IMR-90 (cell line): ENCODE results near the gene FHAD1. TPM values are rescaled to one million over a fixed set of nuclear protein-coding genes. Genes with fewer than 3 reads are reported as not detected.

Experiments
- ATAC-seq: fragments of 200-7000 bp; cut with Tn5 transposase; 2 replicates; pipeline ENCODE4 v1.9.1; 2020; ENCODE audit warnings: low read depth, mild to moderate bottlenecking, moderate library complexity
- BruUV-seq: library from RNA; stranded (reverse); fragments of 400-500 nt; replicated peaks from 2 replicates; lab custom pipeline; 2021; lab: Mats Ljungman, UMichigan
- CTCF ChIA-PET: fragments of 300-600 bp; formaldehyde crosslinking; extraction: SDS; loops from one replicate; lab custom pipeline; 2021; ENCODE audit warnings: antibody characterized with exemption; lab: Yijun Ruan, JAX
- POLR2A ChIA-PET: fragments of 300-600 bp; sonication (Branson Sonifier 250); formaldehyde crosslinking; loops from one replicate; lab custom pipeline; 2022; ENCODE audit warnings: antibody characterized with exemption; ENCODE audit not compliant: unreplicated experiment; lab: Charles Lee
- DNase-seq: peaks from one replicate; pipeline ENCODE4 v3.0.0; 2013
- H2AFZ ChIP-seq: replicated peaks from 2 replicates; pipeline ENCODE3; 2013; ENCODE audit warnings: low read length, mild to moderate bottlenecking; ENCODE audit not compliant: poor library complexity
- H2AK5ac ChIP-seq: 2 replicates; pipeline ENCODE4 v1.6.1; 2013; ENCODE audit warnings: low read depth, low read length, inconsistent platforms
- H2AK9ac ChIP-seq: replicated peaks from 2 replicates; pipeline ENCODE3; 2013; ENCODE audit warnings: mild to moderate bottlenecking, low read depth, low read length, moderate library complexity; ENCODE audit not compliant: poor library complexity
- H2BK120ac ChIP-seq: 2 replicates; pipeline ENCODE4 v1.6.1; 2013; ENCODE audit warnings: low read depth, low read length, inconsistent platforms
- H2BK15ac ChIP-seq: 3 replicates; pipeline ENCODE4 v1.6.1; 2013; ENCODE audit warnings: low read depth, low read length, inconsistent platforms
- H2BK20ac ChIP-seq: 2 replicates; pipeline ENCODE4 v1.6.1; 2013; ENCODE audit warnings: low read depth, mild to moderate bottlenecking, inconsistent platforms, low read length, moderate library complexity
- H2BK5ac ChIP-seq: 2 replicates; pipeline ENCODE4 v1.6.1; 2013; ENCODE audit warnings: mild to moderate bottlenecking, low read depth, low read length, inconsistent platforms; ENCODE audit not compliant: poor library complexity, severe bottlenecking
- H3K14ac ChIP-seq: replicated peaks from 2 replicates; pipeline ENCODE4 v1.6.1; 2013; ENCODE audit warnings: low read depth, low read length, inconsistent platforms
- H3K18ac ChIP-seq: 2 replicates; pipeline ENCODE4 v1.6.1; 2013; ENCODE audit warnings: low read depth, low read length, control low read depth
- H3K23ac ChIP-seq: 2 replicates; pipeline ENCODE4 v1.6.1; 2013; ENCODE audit warnings: low read depth, low read length, inconsistent platforms
- H3K27ac ChIP-seq: 2 replicates; pipeline ENCODE4 v1.5.1; 2013; ENCODE audit warnings: mild to moderate bottlenecking, control low read depth, low read length; ENCODE audit not compliant: insufficient read depth
- H3K27me3 ChIP-seq: 2 replicates; pipeline ENCODE4 v1.6.1; 2013; ENCODE audit warnings: low read length; ENCODE audit not compliant: control insufficient read depth, insufficient read depth
- H3K36me3 ChIP-seq: 2 replicates; pipeline ENCODE4 v1.6.1; 2013; ENCODE audit warnings: low read length, mixed read lengths; ENCODE audit not compliant: control insufficient read depth, insufficient read depth
- H3K4ac ChIP-seq: 2 replicates; pipeline ENCODE4 v1.6.1; 2013; ENCODE audit warnings: low read depth, low read length, inconsistent platforms
- H3K4me1 ChIP-seq: 2 replicates; pipeline ENCODE4 v1.6.1; 2013; ENCODE audit warnings: low read length, mixed read lengths; ENCODE audit not compliant: control insufficient read depth, insufficient read depth
- H3K4me2 ChIP-seq: 2 replicates; pipeline ENCODE4 v1.6.1; 2013; ENCODE audit warnings: low read depth, mild to moderate bottlenecking, control low read depth, low read length, moderate library complexity
- H3K4me3 ChIP-seq: 2 replicates; pipeline ENCODE4 v1.5.1; 2013; ENCODE audit warnings: low read depth, mild to moderate bottlenecking, control low read depth, low read length, moderate library complexity; ENCODE audit not compliant: insufficient read depth
- H3K56ac ChIP-seq: 2 replicates; pipeline ENCODE4 v1.6.1; 2013; ENCODE audit warnings: low read length, inconsistent platforms; ENCODE audit not compliant: insufficient read depth; ENCODE audit errors: extremely low read depth
- H3K79me1 ChIP-seq, 2 experiments: 2 replicates each; pipeline ENCODE4 v1.6.1; 2013; ENCODE audit warnings: low read length in 2 of 2, inconsistent platforms in 1 of 2, low read depth in 1 of 2
- H3K9ac ChIP-seq: 2 replicates; pipeline ENCODE4 v1.6.1; 2013; ENCODE audit warnings: low read depth, low read length, control low read depth
- H3K9me1 ChIP-seq: 2 replicates; pipeline ENCODE4 v1.6.1; 2013; ENCODE audit warnings: low read length, inconsistent platforms; ENCODE audit not compliant: insufficient read depth
- H3K9me3 ChIP-seq: 2 replicates; pipeline ENCODE4 v1.6.1; 2013; ENCODE audit warnings: low read length; ENCODE audit not compliant: control insufficient read depth, insufficient read depth
- H4K20me1 ChIP-seq: 2 replicates; pipeline ENCODE4 v1.6.1; 2013; ENCODE audit warnings: low read length, inconsistent platforms; ENCODE audit not compliant: insufficient read depth
- H4K5ac ChIP-seq: 2 replicates; pipeline ENCODE4 v1.6.1; 2013; ENCODE audit warnings: mild to moderate bottlenecking, low read depth, low read length, control low read depth
- H4K8ac ChIP-seq, 2 experiments: 2 replicates each; pipeline ENCODE4 v1.6.1; 2013; ENCODE audit warnings: low read depth in 2 of 2, low read length in 2 of 2, control low read depth in 1 of 2, inconsistent platforms in 1 of 2
- H4K91ac ChIP-seq: 2 replicates; pipeline ENCODE4 v1.6.1; 2013; ENCODE audit warnings: low read depth, low read length, inconsistent platforms; ENCODE audit not compliant: insufficient read depth
- CHD1 ChIP-seq: IDR thresholded peaks from 2 replicates; pipeline ENCODE4 v1.6.1; 2012; ENCODE audit warnings: low read depth, low read length, improper control_type of control experiment
- ELK1 ChIP-seq: fragments of 150-350 bp; IDR thresholded peaks from 2 replicates; pipeline ENCODE4 v1.6.1; 2016; ENCODE audit warnings: low read depth, mild to moderate bottlenecking, low read length, moderate library complexity, borderline replicate concordance
- POLR2A ChIP-seq: IDR thresholded peaks from 2 replicates; pipeline ENCODE4 v1.6.1; 2012; ENCODE audit warnings: mild to moderate bottlenecking, low read depth, low read length
- SMC3 ChIP-seq: fragments of 150-350 bp; IDR thresholded peaks from 2 replicates; pipeline ENCODE4 v1.6.1; 2016; ENCODE audit warnings: low read depth, mild to moderate bottlenecking, antibody characterized with exemption, low read length, moderate library complexity
- WGBS, 2 experiments: methylation state at CpG; one replicate each; pipeline versions ENCODE4 v1.1.5 to v1.1.7; 2013; ENCODE audit warnings: missing lambda C conversion rate in 2 of 2; ENCODE audit not compliant: insufficient read length in 1 of 2; ENCODE audit errors: extremely low coverage in 2 of 2; 5-methylcytosine and 5-hydroxymethylcytosine counted together
- dilution Hi-C: fragments of 300-500 bp; cut with HindIII; formaldehyde crosslinking; loops from one replicate; pipeline ENCODE4 v1.14.3; 2018; ENCODE audit warnings: low sequenced_read_pairs; ENCODE audit not compliant: unreplicated experiment
- in situ Hi-C: fragments of 300-500 bp; cut with MboI; formaldehyde crosslinking; loops from 3 replicates; pipeline ENCODE4 v1.14.3; 2019; ENCODE audit warnings: low sequenced_read_pairs, inconsistent platforms, mixed read lengths
- intact Hi-C: fragments of 100-400 bp; cut with micrococcal nuclease; formaldehyde crosslinking; loops from 2 replicates; pipeline ENCODE4 v1.10.0; 2022
- polyA plus RNA-seq, 3 experiments: library from polyadenylated mRNA; depleted of rRNA; stranded (reverse); fragments of >200 nt; gene quantifications; 2 replicates each; pipeline ENCODE4 v1.2.3, GENCODE V29; 2012; ENCODE audit warnings: low replicate concordance in 1 of 3
- total RNA-seq: library from RNA; depleted of rRNA; stranded (reverse); fragments of >200 nt; gene quantifications from 2 replicates; pipeline ENCODE4 v1.2.3, GENCODE V29; 2012

Gene FHAD1
- total and polyA plus RNA-seq, 2 of the 4 experiments (the other 2 are of a cell fraction): not detected

- WGBS, 2 experiments: no CpG with 5 or more reads among the region's 4 CpGs
- no peak overlapping the region for H3K9ac ChIP-seq
- H4K20me1 ChIP-seq: no peaks in the 10 kb centered on the region
- H3K4me3 ChIP-seq: no peak overlapping the region
- BruUV-seq: no TSS peak
- no peak overlapping the region for H2BK20ac ChIP-seq
- H3K23ac ChIP-seq: no peak overlapping the region
- no peak overlapping the region for H2BK120ac ChIP-seq
- no peak overlapping the region for H4K91ac ChIP-seq
- no peaks in the 10 kb centered on the region for H3K79me1 ChIP-seq
- intact Hi-C loops (loop anchor here (5.0 kb wide), 1 partner anchor 1203 kb away; no protein-coding TSS in a partner anchor), dilution Hi-C loops (no loop called here), in situ Hi-C loops (no loop called here)
- H2AK5ac ChIP-seq: no peak overlapping the region
- H3K4ac ChIP-seq: no peak overlapping the region
- H3K14ac ChIP-seq: no peak overlapping the region
- no peaks in the 10 kb centered on the region for H3K9me1 ChIP-seq
- DNase-seq (no peak), ATAC-seq (no peak)
- H2AFZ ChIP-seq: no peak overlapping the region
- no peak overlapping the region for H4K8ac ChIP-seq
- H3K18ac ChIP-seq: no peak overlapping the region
- no peak for TF ChIP-seq POLR2A
- TF ChIP-seq ELK1: no peak
- no peak for TF ChIP-seq SMC3
- TF ChIP-seq CHD1: no peak
- no peak overlapping the region for H3K27ac ChIP-seq
- ChIA-PET CTCF (interaction anchor here (0.7 kb wide), 1 partner anchor 27 kb away, joined by 3 read pairs; no protein-coding TSS in a partner anchor), POLR2A (no interaction called here)
- H3K27me3 ChIP-seq: no peaks in the 10 kb centered on the region
- H3K36me3 ChIP-seq: no peaks in the 10 kb centered on the region
- H3K9me3 ChIP-seq: no peaks in the 10 kb centered on the region
- no peak overlapping the region for H3K4me2 ChIP-seq
- no peak overlapping the region for H2AK9ac ChIP-seq
- no peak overlapping the region for H2BK15ac ChIP-seq
- no peaks in the 10 kb centered on the region for H3K4me1 ChIP-seq
- H2BK5ac ChIP-seq: no peak overlapping the region
- no peak overlapping the region for H4K5ac ChIP-seq
- H3K56ac ChIP-seq: no peak overlapping the region
Measured at GRCh38 chr1:15299806-15300205, 52.8 kb downstream of the FHAD1 start.
